ENCODE results near the gene CLEC6A.

The CLEC6A gene

GRCh38 chr12:8499616-8500015 lies 43.9 kb downstream of the CLEC6A start:
- TF ChIP-seq CTCF (conservative IDR thresholded peaks at IDR 0.05; ENCODE audit: low read depth, low read length), result no peak

GRCh38 chr12:8501720-8502119 lies 46.0 kb downstream of the CLEC6A start:
- no peak for TF ChIP-seq CTCF (conservative IDR thresholded peaks at IDR 0.05; ENCODE audit: low read depth, low read length)
- no peak for DNase-seq (ENCODE audit: low read depth)
- H3K4me3 ChIP-seq (ENCODE audit: low read length), result no peak overlapping the region

More at GRCh38 chr12:8499616-8500015, 43.9 kb downstream of the CLEC6A start:
- no peak overlapping the region for H3K4me3 ChIP-seq (ENCODE audit: low read length)
- no peak for DNase-seq (ENCODE audit: low read depth)

- DNase-seq (ENCODE audit: low read depth), result no peak
- TF ChIP-seq CTCF (conservative IDR thresholded peaks at IDR 0.05; ENCODE audit: low read depth, low read length), result no peak
- H3K4me3 ChIP-seq (ENCODE audit: low read length), result no peak overlapping the region
Measured at GRCh38 chr12:8504351-8504750, 48.6 kb downstream of the CLEC6A start.

- no peak for DNase-seq (ENCODE audit: low read depth)
- no peak for TF ChIP-seq CTCF (conservative IDR thresholded peaks at IDR 0.05; ENCODE audit: low read depth, low read length)
- no peak overlapping the region for H3K4me3 ChIP-seq (ENCODE audit: low read length)
Measured at GRCh38 chr12:8507596-8507995, 51.8 kb downstream of the CLEC6A start.

- no peak for DNase-seq (ENCODE audit: low read depth)
- no peak for TF ChIP-seq CTCF (conservative IDR thresholded peaks at IDR 0.05; ENCODE audit: low read depth, low read length)
- H3K4me3 ChIP-seq (ENCODE audit: low read length), result no peak overlapping the region
Measured at GRCh38 chr12:8508223-8508622, 52.5 kb downstream of the CLEC6A start.

- DNase-seq (ENCODE audit: low read depth), result no peak
- H3K4me3 ChIP-seq (ENCODE audit: low read length), result no peak overlapping the region
Measured at GRCh38 chr12:8508910-8509841, 53.4 kb downstream of the CLEC6A start.

More at GRCh38 chr12:8508910-8509841, 53.4 kb downstream of the CLEC6A start:
- no peak for TF ChIP-seq CTCF (conservative IDR thresholded peaks at IDR 0.05; ENCODE audit: low read depth, low read length)
